Neuronal stem cell (in vitro differentiated cells): ENCODE data around the gene TLE3.

Source experiments
- DNase-seq: peaks from one replicate; pipeline ENCODE4 v3.0.0-alpha.2; 2013; ENCODE audit warnings: low spot score
- H2AFZ ChIP-seq: one replicate; pipeline ENCODE4 v1.6.1; 2013; ENCODE audit warnings: mild to moderate bottlenecking, low read length, inconsistent platforms
- H2AK5ac ChIP-seq: 2 replicates; pipeline ENCODE4 v1.6.1; 2013; ENCODE audit warnings: low read depth, mild to moderate bottlenecking, inconsistent platforms, low read length, moderate library complexity, mixed read lengths
- H2BK120ac ChIP-seq: 2 replicates; pipeline ENCODE4 v1.6.1; 2013; ENCODE audit warnings: low read depth, mild to moderate bottlenecking, inconsistent platforms, low read length, moderate library complexity, mixed read lengths
- H2BK12ac ChIP-seq: one replicate; pipeline ENCODE4 v1.6.1; 2013; ENCODE audit warnings: low read length, inconsistent platforms
- H2BK15ac ChIP-seq: 2 replicates; pipeline ENCODE4 v1.6.1; 2013; ENCODE audit warnings: mild to moderate bottlenecking, low read length, inconsistent platforms, mixed read lengths
- H2BK5ac ChIP-seq: one replicate; pipeline ENCODE4 v1.6.1; 2013; ENCODE audit warnings: inconsistent platforms, mild to moderate bottlenecking, low read length, moderate library complexity
- H3K14ac ChIP-seq: one replicate; pipeline ENCODE4 v1.6.1; 2013; ENCODE audit warnings: low read length, inconsistent platforms
- H3K18ac ChIP-seq: 2 replicates; pipeline ENCODE4 v1.6.1; 2013; ENCODE audit warnings: low read length, inconsistent platforms
- H3K23ac ChIP-seq: 2 replicates; pipeline ENCODE4 v1.6.1; 2013; ENCODE audit warnings: low read depth, mild to moderate bottlenecking, mixed read lengths, low read length, inconsistent platforms; ENCODE audit not compliant: poor library complexity
- H3K27ac ChIP-seq: replicated peaks from 3 replicates; pipeline ENCODE4 v1.5.1; 2013; ENCODE audit warnings: low read length, inconsistent platforms
- H3K27me3 ChIP-seq, 3 experiments: 2 replicates each; pipeline ENCODE4 v1.6.1; 2013; ENCODE audit warnings: low read length in 3 of 3, mild to moderate bottlenecking in 2 of 3, inconsistent platforms in 1 of 3, low read depth in 1 of 3, mixed read lengths in 1 of 3, moderate library complexity in 1 of 3; ENCODE audit not compliant: control insufficient read depth in 3 of 3, insufficient read depth in 3 of 3
- H3K36me3 ChIP-seq, 2 donors: replicated peaks in 1 of 2; 2 replicates each; pipeline ENCODE4 v1.6.1; 2013; ENCODE audit warnings: low read length in 2 of 2; ENCODE audit not compliant: control insufficient read depth in 2 of 2, insufficient read depth in 2 of 2
- H3K4ac ChIP-seq: 2 replicates; pipeline ENCODE4 v1.6.1; 2013; ENCODE audit warnings: inconsistent platforms, mild to moderate bottlenecking, low read length, moderate library complexity
- H3K4me1 ChIP-seq, 2 donors: 1 replicate in 1 of 2; 2 replicates in 1 of 2; pipeline ENCODE4 v1.6.1; 2013; ENCODE audit warnings: low read length in 2 of 2, low read depth in 1 of 2; ENCODE audit not compliant: control insufficient read depth in 2 of 2, insufficient read depth in 1 of 2
- H3K4me2 ChIP-seq: one replicate; pipeline ENCODE4 v1.6.1; 2013; ENCODE audit warnings: mild to moderate bottlenecking, low read length, inconsistent platforms; ENCODE audit not compliant: insufficient read depth, poor library complexity, severe bottlenecking
- H3K4me3 ChIP-seq, 2 donors: 2 replicates each; pipeline ENCODE4 v1.5.1; 2013; ENCODE audit warnings: low read length in 2 of 2, mild to moderate bottlenecking in 2 of 2, inconsistent platforms in 1 of 2, moderate library complexity in 1 of 2
- H3K79me1 ChIP-seq: one replicate; pipeline ENCODE4 v1.6.1; 2013; ENCODE audit warnings: low read depth, mild to moderate bottlenecking, inconsistent platforms, low read length, moderate library complexity
- H3K9ac ChIP-seq: one replicate; pipeline ENCODE4 v1.6.1; 2013; ENCODE audit warnings: mild to moderate bottlenecking, low read depth, low read length, inconsistent platforms; ENCODE audit not compliant: poor library complexity
- H3K9me3 ChIP-seq, 2 donors: replicated peaks in 1 of 2; 2 replicates each; pipeline versions ENCODE3 to v1.6.1; 2013; ENCODE audit warnings: low read length in 2 of 2, mild to moderate bottlenecking in 2 of 2, inconsistent platforms in 1 of 2, low read depth in 1 of 2, mixed read lengths in 1 of 2, moderate library complexity in 1 of 2; ENCODE audit not compliant: control insufficient read depth in 2 of 2, insufficient read depth in 1 of 2
- H4K8ac ChIP-seq: one replicate; pipeline ENCODE4 v1.6.1; 2013; ENCODE audit warnings: low read depth, mild to moderate bottlenecking, inconsistent platforms, low read length, moderate library complexity
- H4K91ac ChIP-seq: one replicate; pipeline ENCODE4 v1.6.1; 2013; ENCODE audit warnings: low read length, low read depth, mild to moderate bottlenecking, inconsistent platforms; ENCODE audit not compliant: poor library complexity
- WGBS, 2 donors: extraction: QIAGEN DNeasy Blood & Tissue Kit; methylation state at CpG; one replicate each; pipeline ENCODE4 v1.1.7; 2013; ENCODE audit warnings: missing lambda C conversion rate in 2 of 2, mixed read lengths in 1 of 2; ENCODE audit not compliant: insufficient read length in 2 of 2, insufficient replicate concordance in 1 of 2; ENCODE audit errors: extremely low coverage in 2 of 2; 5-methylcytosine and 5-hydroxymethylcytosine counted together

The TLE3 gene

DNA sequence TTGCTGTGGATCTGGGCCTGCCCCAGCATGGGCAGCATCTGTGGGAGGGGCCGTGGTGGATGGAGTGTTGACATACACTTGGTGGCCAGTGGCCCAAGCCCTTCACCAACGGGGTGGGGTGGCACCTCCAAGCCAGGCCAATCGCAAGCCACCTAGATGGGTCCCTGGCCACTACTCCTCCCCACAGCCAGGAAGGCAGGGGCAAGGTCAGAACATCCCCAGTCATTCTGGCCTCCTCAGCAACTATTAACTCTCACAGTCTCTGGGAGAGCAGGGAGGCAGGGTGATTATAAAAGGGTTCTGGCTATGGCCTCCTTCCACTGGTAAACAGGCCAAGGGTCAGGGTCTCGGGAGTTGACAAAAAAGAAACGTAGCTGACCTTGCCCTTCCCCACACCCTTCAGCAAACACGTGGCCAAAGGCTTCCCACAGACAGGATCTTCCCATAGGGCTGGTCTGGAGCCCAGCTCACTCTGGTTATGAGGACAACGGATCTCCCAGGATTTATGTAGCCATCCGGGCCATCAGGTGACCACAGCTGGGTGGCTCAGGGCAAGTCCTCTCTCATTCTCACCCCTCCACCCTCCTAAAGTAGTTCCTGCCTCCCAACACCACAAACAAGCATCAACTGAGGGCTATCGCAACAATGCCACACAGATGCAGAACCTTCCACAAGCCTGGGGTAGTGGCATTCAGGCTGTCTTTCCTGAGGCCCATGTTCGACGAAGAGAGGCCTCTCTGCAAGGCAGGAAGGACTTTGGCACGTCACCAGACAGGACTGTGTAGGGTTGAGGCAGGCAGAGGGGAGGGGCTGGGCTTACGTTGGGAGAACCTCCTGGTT lies 18.9 kb downstream of the TLE3 start:
- Histone ChIP-seq H3K79me1 (peaks cover 8% of the 10 kb centered on the region), H3K4me3 (peak overlapping the region in 1 of 2 donors; percentile 8), H3K9me3 (no peaks in the 10 kb centered on the region), H2AK5ac (no peak overlapping the region), H2BK5ac (no peak overlapping the region), H3K36me3 (peaks cover 15 to 75% of the 10 kb centered on the region in 2 donors), H3K27ac (no peak overlapping the region), H3K4me1 (peaks cover 29 to 45% of the 10 kb centered on the region in 2 donors), H3K4ac (no peak overlapping the region), H3K14ac (no peak overlapping the region), H2BK15ac (no peak overlapping the region), H3K23ac (peak overlapping the region; percentile 26), H2AFZ (no peak overlapping the region), H3K27me3 (no peaks in the 10 kb centered on the region), H4K91ac (no peak overlapping the region), H3K9ac (no peak overlapping the region), H2BK12ac (no peak overlapping the region), H3K18ac (no peak overlapping the region), H2BK120ac (no peak overlapping the region), H4K8ac (no peak overlapping the region), H3K4me2 (no peak overlapping the region)
- no CpG with 5 or more reads among the region's 13 CpGs for WGBS, 2 donors
- DNase-seq, result no peak

GRCh38 chr15:70077188-70078147 lies 20.2 kb downstream of the TLE3 start:
- no peak overlapping the region for H2BK120ac ChIP-seq
- no peak overlapping the region for H2BK5ac ChIP-seq
- WGBS, 2 donors, result no CpG with 5 or more reads among the region's 13 CpGs

DNA sequence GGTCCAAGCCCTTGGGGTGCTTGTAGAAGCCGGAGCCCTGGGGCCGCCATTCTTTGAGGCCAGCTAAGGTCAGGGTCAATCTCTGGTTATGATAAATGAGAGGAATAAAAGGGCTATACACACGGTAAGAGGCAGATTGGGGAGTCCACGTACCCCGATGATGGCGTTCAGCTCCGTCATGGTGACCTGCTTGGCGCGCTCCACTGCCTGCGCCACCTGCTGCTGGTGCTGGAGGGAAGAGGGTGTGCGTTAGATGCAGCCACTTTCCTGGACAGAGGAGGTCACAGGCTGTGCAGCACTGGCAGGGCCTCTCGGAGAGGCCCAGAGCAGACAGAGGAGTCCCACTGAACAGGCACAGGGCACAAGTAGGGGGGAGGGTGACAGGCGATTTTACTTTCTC lies 23.3 kb downstream of the TLE3 start:
- no peak overlapping the region for H2BK12ac ChIP-seq
- H2BK120ac ChIP-seq, result no peak overlapping the region
- H4K91ac ChIP-seq, result no peak overlapping the region
- peak overlapping the region; percentile 46 for H3K18ac ChIP-seq
- no peak overlapping the region for H3K9ac ChIP-seq
- peaks cover 31 to 82% of the 10 kb centered on the region in 2 donors for H3K36me3 ChIP-seq
- H2BK5ac ChIP-seq, result no peak overlapping the region
- no peak overlapping the region for H3K4ac ChIP-seq
- no peaks in the 10 kb centered on the region for H3K27me3 ChIP-seq
- H3K27ac ChIP-seq, result no peak overlapping the region
- no peak overlapping the region for H2BK15ac ChIP-seq
- no peaks in the 10 kb centered on the region for H3K9me3 ChIP-seq
- H3K4me1 ChIP-seq, result peaks cover 14 to 22% of the 10 kb centered on the region in 2 donors
- H4K8ac ChIP-seq, result no peak overlapping the region
- WGBS, 2 donors, result no CpG with 5 or more reads among the region's 13 CpGs
- H3K4me3 ChIP-seq, result peak overlapping the region in 1 of 2 donors; percentile 56
- no peak overlapping the region for H2AK5ac ChIP-seq
- H3K4me2 ChIP-seq, result no peak overlapping the region
- peaks cover 8% of the 10 kb centered on the region for H3K79me1 ChIP-seq
- no peak overlapping the region for H3K23ac ChIP-seq
- H3K14ac ChIP-seq, result no peak overlapping the region
- no peak for DNase-seq
- H2AFZ ChIP-seq, result no peak overlapping the region

More at GRCh38 chr15:70077188-70078147, 20.2 kb downstream of the TLE3 start:
- no peak for DNase-seq
- Histone ChIP-seq H4K8ac (no peak overlapping the region), H3K4me3 (no peak overlapping the region), H2AK5ac (no peak overlapping the region), H3K18ac (no peak overlapping the region), H4K91ac (no peak overlapping the region), H3K9me3 (no peaks in the 10 kb centered on the region), H3K23ac (no peak overlapping the region), H3K27me3 (no peaks in the 10 kb centered on the region), H3K9ac (no peak overlapping the region), H3K14ac (no peak overlapping the region), H2BK12ac (no peak overlapping the region), H3K4me1 (peaks cover 23 to 33% of the 10 kb centered on the region in 2 donors), H2BK15ac (no peak overlapping the region), H3K27ac (no peak overlapping the region), H3K4me2 (no peak overlapping the region), H2AFZ (no peak overlapping the region), H3K79me1 (peaks cover 8% of the 10 kb centered on the region), H3K4ac (no peak overlapping the region), H3K36me3 (peaks cover 20 to 82% of the 10 kb centered on the region in 2 donors)

DNA sequence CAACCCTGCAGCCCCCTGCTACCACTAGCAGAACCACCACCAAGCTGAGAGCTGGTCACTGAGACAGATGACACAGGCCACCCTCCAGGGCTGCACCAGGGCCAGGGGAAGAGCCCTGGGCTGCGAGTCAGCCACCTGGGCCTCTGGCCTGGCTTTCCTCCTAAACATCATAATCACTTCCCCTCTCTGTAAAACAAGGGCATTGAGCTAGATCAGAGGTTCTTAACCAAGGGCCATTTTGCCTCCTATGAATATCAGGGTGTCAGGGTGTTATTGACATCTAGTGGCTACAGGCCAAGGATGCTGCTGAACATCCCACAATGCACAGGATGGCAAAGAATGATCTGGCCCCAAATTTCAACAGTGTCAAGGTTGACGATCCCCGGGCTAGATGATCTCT lies 25.2 kb downstream of the TLE3 start:
- peak overlapping the region; percentile 69 for H3K18ac ChIP-seq
- H2AK5ac ChIP-seq, result no peak overlapping the region
- H2BK5ac ChIP-seq, result no peak overlapping the region
- no peak overlapping the region for H2AFZ ChIP-seq
- H3K4me1 ChIP-seq, result peaks cover 3 to 17% of the 10 kb centered on the region in 2 donors
- WGBS, 2 donors, result no CpG with 5 or more reads among the region's 3 CpGs
- H3K4me2 ChIP-seq, result no peak overlapping the region
- H3K9me3 ChIP-seq, result no peaks in the 10 kb centered on the region
- no peak overlapping the region for H3K23ac ChIP-seq
- H3K36me3 ChIP-seq, result peaks cover 36 to 91% of the 10 kb centered on the region in 2 donors
- H3K4me3 ChIP-seq, result no peak overlapping the region
- peak overlapping the region; percentile 8 for H3K27ac ChIP-seq
- no peak overlapping the region for H3K14ac ChIP-seq
- peaks cover 1% of the 10 kb centered on the region for H3K79me1 ChIP-seq
- no peaks in the 10 kb centered on the region for H3K27me3 ChIP-seq
- H4K91ac ChIP-seq, result no peak overlapping the region
- no peak overlapping the region for H4K8ac ChIP-seq
- no peak overlapping the region for H2BK15ac ChIP-seq
- no peak overlapping the region for H2BK12ac ChIP-seq
- DNase-seq, result no peak
- no peak overlapping the region for H2BK120ac ChIP-seq
- no peak overlapping the region for H3K4ac ChIP-seq
- H3K9ac ChIP-seq, result no peak overlapping the region
